ENCODE results near the gene BARHL2.

DNA sequence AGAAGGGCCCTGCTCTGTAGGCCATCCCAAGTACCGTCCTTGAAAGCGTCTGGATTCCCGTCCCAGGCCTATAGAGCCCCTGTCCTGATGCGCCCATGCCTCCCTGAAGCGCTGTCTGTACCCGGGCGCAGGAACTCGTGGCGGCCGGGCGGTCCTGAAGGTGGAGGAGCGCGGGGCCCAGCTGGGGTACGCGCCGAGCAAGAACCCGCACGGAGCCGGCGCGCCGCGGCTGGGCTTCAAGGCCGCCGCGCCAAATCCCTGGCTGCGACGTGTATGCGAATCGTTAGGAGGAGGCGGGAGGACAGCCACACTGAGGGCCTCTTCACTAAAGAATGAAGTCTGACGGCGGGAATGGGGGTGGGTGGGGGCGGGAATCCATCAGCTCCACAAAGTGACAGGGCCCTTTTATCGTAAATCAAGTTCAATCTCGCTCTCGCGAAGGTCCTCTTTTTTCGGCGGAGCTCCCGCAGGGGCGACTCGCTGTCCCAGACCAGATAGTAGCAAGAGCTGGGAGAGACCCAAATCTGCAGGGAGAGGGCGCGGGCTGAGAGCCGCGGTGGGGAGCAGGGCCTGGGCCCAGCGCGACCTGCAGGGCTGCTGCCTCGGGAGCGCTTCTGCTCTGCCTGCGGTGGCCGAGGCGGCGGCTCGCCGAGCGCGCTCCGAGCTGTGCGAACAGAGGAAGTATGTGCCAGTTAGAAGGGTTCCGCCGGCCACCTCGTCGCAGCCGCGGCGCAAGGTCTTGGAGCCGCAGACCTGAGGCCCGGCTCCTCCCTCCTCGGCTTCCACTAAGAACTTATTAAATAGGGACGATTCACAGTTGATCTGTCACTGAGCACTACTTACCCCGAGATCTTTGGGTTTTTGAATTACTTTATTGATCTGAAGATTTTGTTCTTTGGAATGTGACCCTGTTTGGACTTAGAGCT, 10.4 kb downstream of the BARHL2 start:
- TF ChIP-seq, protein P1, sequence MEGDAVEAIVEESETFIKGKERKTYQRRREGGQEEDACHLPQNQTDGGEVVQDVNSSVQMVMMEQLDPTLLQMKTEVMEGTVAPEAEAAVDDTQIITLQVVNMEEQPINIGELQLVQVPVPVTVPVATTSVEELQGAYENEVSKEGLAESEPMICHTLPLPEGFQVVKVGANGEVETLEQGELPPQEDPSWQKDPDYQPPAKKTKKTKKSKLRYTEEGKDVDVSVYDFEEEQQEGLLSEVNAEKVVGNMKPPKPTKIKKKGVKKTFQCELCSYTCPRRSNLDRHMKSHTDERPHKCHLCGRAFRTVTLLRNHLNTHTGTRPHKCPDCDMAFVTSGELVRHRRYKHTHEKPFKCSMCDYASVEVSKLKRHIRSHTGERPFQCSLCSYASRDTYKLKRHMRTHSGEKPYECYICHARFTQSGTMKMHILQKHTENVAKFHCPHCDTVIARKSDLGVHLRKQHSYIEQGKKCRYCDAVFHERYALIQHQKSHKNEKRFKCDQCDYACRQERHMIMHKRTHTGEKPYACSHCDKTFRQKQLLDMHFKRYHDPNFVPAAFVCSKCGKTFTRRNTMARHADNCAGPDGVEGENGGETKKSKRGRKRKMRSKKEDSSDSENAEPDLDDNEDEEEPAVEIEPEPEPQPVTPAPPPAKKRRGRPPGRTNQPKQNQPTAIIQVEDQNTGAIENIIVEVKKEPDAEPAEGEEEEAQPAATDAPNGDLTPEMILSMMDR (IDR thresholded peaks at IDR 0.05), result no peak
- TF ChIP-seq EP300 (IDR thresholded peaks at IDR 0.05), result no peak
- no peak for TF ChIP-seq POLR2A (IDR thresholded peaks at IDR 0.05)
- TF ChIP-seq POLR2AphosphoS5 (IDR thresholded peaks at IDR 0.05), result no peak
